ENCODE results near the gene RECQL5.
A peak's percentile ranks its signal among the peaks of the same experiment; 100 is the strongest.

The RECQL5 gene

DNA sequence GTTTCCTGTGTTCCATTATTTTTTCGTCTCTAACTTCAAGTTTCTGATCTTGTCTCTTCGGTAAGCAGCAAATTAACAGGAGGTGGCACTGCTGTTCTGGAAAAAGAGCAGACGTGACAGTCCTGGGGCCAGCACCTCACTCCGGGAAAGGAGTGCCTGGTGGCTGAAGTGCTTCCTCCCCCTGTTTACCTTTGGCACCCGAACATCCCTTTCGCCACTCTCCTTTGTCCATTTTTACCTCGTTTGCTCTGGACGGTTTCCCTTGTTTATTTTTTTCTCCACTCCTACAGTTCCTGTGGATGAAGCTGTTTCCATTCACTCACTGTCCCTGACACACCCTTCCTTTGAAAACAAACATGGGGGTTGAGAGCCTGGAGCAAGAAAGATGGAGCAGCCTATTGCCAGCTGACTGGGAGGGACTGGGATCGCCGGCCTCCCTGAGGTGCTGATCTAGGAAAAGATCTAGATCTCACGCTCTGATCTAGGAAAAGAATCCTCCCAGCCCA, 12.8 kb upstream of the RECQL5 start:
- no peak for DNase-seq (ENCODE audit: extremely low read depth, low read depth)
- TF ChIP-seq, protein P1, sequence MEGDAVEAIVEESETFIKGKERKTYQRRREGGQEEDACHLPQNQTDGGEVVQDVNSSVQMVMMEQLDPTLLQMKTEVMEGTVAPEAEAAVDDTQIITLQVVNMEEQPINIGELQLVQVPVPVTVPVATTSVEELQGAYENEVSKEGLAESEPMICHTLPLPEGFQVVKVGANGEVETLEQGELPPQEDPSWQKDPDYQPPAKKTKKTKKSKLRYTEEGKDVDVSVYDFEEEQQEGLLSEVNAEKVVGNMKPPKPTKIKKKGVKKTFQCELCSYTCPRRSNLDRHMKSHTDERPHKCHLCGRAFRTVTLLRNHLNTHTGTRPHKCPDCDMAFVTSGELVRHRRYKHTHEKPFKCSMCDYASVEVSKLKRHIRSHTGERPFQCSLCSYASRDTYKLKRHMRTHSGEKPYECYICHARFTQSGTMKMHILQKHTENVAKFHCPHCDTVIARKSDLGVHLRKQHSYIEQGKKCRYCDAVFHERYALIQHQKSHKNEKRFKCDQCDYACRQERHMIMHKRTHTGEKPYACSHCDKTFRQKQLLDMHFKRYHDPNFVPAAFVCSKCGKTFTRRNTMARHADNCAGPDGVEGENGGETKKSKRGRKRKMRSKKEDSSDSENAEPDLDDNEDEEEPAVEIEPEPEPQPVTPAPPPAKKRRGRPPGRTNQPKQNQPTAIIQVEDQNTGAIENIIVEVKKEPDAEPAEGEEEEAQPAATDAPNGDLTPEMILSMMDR (IDR thresholded peaks at IDR 0.05; ENCODE audit: low read depth, low read length, missing control alignments) = peak; percentile 34
- no peak overlapping the region for H3K4me3 ChIP-seq (replicated peaks; ENCODE audit: low read depth, low read length)

DNA sequence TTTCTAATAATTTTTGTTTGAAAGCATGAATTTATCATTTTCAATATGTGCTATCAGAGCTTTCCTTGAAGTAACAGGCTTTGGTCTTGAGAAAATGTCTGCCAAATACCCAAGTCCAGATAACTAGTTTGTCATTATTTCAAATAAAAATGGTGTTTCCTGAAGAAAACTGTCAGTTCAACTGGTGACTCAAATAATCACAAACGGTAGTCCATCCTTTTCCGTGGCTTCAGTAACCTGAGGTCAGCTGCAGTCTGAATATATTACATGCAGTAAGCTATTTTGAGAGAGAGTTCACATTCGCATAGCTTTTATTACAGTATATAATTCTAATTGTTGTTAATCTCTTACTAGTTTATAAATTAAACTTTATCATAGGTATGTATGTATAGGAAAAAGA, 9.5 kb upstream of the RECQL5 start:
- H3K4me3 ChIP-seq (replicated peaks; ENCODE audit: low read depth, low read length) = no peak overlapping the region
- DNase-seq (ENCODE audit: extremely low read depth, low read depth) = no peak
- TF ChIP-seq, protein P1 (IDR thresholded peaks at IDR 0.05; ENCODE audit: low read depth, low read length, missing control alignments) = no peak

DNA sequence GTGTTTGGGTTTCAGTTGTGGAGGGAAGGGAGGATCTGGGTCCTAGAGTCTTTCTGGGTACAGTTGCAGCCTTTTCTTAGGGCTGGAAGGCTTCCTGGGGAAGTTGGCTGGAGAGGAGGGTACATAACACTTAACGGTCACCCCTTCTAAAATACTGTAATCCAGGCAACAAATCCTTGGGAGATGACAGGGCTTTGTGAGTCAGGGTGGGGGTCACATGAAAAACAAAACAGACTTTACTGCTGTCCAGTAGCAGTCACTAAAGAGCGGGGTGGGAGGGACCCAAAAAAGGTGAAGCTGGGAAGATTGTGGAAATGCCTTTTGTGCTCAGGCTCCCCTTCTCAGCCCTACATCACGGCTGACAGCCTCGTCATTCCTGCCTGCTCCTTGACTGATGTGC, 6.5 kb upstream of the RECQL5 start:
- TF ChIP-seq, protein P1 (IDR thresholded peaks at IDR 0.05; ENCODE audit: low read depth, low read length, missing control alignments) = no peak
- DNase-seq (ENCODE audit: extremely low read depth, low read depth) = no peak

GRCh38 chr17:75672011-75672410, 5.1 kb upstream of the RECQL5 start:
- no peak overlapping the region for H3K4me3 ChIP-seq (replicated peaks; ENCODE audit: low read depth, low read length)
- TF ChIP-seq, protein P1 (IDR thresholded peaks at IDR 0.05; ENCODE audit: low read depth, low read length, missing control alignments) = no peak
- DNase-seq (ENCODE audit: extremely low read depth, low read depth) = no peak

More for the DNA sequence above, 6.5 kb upstream of the RECQL5 start:
- H3K4me3 ChIP-seq (replicated peaks; ENCODE audit: low read depth, low read length) = no peak overlapping the region

- DNase-seq (ENCODE audit: extremely low read depth, low read depth) = no peak
- no peak overlapping the region for H3K4me3 ChIP-seq (replicated peaks; ENCODE audit: low read depth, low read length)
- TF ChIP-seq, protein P1 (IDR thresholded peaks at IDR 0.05; ENCODE audit: low read depth, low read length, missing control alignments) = no peak
Measured at GRCh38 chr17:75670868-75671267, 3.9 kb upstream of the RECQL5 start.

DNA sequence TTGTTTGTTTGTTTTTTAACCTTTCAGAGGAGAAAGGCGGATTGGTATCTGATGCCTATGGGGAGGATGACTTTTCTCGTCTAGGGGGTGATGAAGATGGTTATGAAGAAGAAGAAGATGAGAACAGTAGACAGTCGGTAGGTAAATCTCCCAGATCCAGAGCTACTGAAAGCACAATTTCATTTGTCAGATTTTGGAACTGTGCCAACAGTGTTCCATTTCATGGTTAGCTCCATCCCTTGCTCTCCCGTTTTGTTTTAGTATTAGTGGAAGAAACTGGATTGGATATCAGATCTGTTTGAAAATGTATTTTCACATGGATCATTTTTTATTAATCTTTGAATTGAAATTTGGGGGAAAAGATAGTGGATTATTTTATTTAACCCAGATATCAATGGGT, 1.5 kb upstream of the RECQL5 start:
- TF ChIP-seq, protein P1 (IDR thresholded peaks at IDR 0.05; ENCODE audit: low read depth, low read length, missing control alignments) = no peak
- DNase-seq (ENCODE audit: extremely low read depth, low read depth) = no peak

DNA sequence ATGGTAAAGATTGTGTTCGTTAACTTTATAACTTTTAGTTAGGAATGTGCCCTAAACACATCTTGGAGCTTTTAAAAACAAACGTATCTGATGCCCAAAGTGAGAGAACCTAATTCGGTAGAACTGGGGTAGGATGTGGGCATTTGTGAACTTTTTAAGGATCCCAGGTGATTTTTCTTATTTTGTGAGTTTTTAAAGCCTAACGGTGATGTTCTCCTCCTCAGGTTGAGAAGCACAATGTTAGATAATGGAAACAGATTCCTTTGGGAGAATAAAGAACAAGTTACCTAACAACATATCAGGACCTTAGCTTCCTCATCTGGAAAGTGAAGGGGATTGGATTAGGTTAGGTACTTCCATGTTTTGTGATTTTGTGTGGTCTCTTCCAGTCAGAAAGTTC, 871 bp upstream of the RECQL5 start:
- H3K4me3 ChIP-seq (replicated peaks; ENCODE audit: low read depth, low read length) = peak overlapping the region; percentile 84
- TF ChIP-seq, protein P1 (IDR thresholded peaks at IDR 0.05; ENCODE audit: low read depth, low read length, missing control alignments) = no peak
- no peak for DNase-seq (ENCODE audit: extremely low read depth, low read depth)

More for the DNA sequence above, 1.5 kb upstream of the RECQL5 start:
- H3K4me3 ChIP-seq (replicated peaks; ENCODE audit: low read depth, low read length) = peak overlapping the region; percentile 84

All from HFF-Myc (cell line).